NCI-H1694 (cell line): ENCODE measurements around the gene MAGEA3.
A peak's percentile ranks its signal among the peaks of the same experiment; 100 is the strongest.
"Not testable (repeated sequence)": the region's sequence is repeated elsewhere in the genome, so short reads cannot be mapped to it uniquely, and the experiment has no call there.

Experiments used
- DNase-seq: peaks from one replicate; lab custom pipeline; 2025; lab: John Stamatoyannopoulos, UW

Gene MAGEA3, protein sequence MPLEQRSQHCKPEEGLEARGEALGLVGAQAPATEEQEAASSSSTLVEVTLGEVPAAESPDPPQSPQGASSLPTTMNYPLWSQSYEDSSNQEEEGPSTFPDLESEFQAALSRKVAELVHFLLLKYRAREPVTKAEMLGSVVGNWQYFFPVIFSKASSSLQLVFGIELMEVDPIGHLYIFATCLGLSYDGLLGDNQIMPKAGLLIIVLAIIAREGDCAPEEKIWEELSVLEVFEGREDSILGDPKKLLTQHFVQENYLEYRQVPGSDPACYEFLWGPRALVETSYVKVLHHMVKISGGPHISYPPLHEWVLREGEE

DNA sequence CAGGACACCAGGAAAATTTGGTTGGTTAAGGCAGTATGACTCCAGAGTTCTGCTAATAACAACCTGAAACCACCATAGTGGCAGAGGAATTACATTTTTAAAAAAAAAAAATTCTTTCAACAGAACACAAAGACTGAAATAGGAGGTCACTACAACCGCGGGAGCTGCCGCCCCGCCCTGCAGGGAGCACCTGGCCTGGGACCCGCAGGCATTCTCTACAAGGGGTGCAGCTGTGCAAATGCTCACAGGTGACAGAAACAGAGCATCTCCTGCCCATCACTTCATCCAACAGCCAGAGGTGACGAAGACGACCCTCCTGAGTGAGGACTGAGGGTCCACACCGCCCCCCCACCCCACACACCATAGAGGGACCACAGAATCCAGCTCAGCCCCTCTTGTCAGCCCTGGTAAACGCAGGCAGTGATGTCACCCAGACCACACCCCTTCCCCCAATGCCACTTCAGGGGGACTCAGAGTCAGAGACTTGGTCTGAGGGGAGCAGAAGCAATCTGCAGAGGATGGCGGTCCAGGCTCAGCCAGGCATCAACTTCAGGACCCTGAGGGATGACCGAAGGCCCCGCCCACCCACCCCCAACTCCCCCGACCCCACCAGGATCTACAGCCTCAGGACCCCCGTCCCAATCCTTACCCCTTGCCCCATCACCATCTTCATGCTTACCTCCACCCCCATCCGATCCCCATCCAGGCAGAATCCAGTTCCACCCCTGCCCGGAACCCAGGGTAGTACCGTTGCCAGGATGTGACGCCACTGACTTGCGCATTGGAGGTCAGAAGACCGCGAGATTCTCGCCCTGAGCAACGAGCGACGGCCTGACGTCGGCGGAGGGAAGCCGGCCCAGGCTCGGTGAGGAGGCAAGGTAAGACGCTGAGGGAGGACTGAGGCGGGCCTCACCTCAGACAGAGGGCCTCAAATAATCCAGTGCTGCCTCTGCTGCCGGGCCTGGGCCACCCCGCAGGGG, at the start of gene MAGEA3:
Gene MAGEA3 (plus strand): TSS at position 843 of the 980 bp plus-strand sequence. CDS start 2,039 bp downstream, outside the sequence.
- not testable (repeated sequence) for DNase-seq

DNA sequence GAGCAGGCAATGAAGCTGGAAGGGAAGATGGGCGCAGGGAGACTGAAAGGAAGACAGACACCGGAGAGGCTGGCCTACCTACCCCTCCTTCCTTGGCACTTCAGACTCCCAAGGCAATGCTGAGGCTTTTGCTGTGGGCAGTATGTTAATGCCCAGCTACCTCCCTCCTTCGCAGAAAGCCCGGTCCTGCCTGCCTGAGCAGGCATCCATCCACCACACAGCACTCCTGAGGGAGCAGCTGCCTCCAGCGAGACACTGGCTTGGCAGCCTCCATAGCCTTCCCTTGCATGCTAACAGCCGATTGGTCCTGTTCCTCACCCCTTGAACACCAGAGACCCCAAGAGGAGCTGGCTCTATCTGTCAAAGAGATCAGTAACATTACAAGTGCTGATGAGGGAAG, 46.5 kb upstream of the MAGEA3 start:
- no peak for DNase-seq

DNA sequence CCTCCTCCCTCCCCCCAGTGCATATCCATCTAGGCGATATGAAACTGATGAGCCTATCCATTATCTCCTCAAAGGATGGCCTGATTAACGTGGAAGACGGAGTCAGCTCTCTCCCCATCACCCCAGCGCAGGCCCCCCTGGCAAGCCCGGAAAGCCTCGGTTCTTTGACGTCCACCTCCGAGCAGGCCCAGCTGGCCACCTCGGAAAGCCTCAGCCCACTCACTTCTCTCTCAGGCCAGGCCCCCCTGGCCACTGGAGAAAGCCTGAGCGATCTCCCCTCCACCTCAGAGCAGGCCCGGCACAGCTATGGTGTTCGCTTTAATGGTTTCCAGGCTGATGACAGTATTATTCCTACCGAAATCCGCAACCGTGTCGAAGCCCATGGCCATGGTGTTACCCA, 46.1 kb upstream of the MAGEA3 start:
- DNase-seq: no peak

DNA sequence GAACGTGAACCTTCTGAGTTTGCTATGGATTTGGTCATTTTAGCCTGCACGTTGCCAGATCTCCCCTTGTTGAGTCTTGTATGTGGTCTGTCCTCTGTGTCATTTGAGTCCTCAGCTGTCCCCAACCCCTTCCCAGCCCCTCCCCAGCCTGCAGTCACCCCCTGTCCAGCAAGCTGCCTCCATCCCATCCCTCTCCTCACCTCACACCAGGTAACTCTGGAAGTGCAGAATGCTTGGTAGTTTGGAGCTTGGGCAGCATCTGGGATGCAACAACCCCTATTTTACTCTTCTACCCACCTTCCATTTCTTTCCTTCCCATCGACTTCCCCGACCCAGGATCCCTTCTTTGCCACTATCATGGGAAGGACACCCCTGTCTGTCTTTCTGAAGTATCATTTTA, 42.5 kb upstream of the MAGEA3 start:
- DNase-seq: no peak

DNA sequence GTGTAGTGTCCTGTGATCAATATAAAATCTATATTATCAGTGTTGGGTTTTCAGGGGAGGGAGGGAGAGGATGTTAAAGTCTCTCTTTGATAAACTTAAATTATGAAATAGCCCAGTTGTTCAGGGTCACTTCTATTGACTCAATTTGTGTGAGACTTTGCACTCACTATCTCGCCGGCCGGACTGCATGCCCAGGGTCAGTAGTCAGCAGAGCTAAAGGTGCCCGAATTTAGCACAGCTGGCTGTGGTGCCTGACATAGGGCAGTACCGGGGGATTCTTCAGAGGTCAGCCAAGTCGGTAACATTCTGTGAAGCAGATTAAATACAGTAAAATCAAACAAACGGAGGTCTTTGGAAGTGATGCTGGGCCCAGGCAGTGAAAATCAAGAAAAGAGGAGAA, 41.7 kb upstream of the MAGEA3 start:
- DNase-seq: no peak

DNA sequence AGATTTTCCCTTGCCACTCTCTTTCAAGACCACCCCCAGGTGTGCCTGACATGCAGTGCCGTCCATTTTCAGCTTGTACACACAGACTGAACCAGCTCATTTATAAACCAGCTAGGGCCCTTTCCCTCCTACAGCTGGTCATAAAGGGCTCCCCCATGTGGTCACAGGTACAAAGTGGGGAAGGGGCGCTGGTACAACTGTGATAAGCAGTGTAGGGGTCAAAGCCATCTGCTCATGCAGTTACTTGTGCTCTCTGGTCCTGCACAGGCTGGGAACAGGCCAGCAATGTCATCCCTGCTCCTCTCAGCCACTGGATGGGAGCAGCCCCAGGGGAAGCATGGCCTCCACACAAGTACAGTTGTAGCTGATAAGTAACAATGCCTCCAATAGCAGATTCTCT, 40.3 kb upstream of the MAGEA3 start:
- DNase-seq: no peak

DNA sequence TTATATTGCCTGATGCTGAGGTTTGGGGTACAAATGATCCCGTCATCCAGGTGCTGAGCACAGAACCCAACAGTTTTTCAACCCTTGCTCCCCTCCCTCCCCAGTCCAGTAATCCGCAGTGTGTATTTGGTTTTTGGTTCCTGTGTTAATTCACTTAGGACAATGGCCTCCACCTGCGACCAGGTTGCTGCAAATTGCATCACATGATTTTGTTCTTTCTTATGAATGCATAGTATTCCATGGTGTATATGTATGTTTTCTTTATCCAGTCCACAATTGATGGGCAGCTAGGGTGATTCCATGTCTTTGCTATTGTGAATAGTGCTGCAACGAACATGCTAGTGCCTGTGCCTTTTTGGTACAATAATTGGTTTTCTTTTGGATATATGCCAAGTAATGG, 35.5 kb upstream of the MAGEA3 start:
- no peak for DNase-seq

DNA sequence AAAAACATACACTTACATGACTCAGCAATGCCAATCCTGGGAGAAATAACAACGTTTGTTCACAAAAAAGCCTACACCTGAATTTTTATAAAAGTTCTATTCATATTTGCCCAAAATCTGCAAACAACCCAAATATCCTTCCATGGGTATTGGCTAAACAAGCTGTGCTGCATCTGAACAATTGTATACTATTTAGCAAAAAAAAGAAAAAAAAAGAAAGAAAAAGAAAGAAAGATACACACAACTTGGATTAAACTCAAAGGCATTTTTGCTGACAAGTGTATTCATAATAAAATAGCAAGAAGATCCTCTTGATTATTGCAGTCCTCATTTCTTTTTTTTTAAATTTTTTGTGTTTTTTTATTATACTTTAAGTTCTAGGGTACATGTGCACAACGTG, 24.5 kb upstream of the MAGEA3 start:
- DNase-seq: no peak

DNA sequence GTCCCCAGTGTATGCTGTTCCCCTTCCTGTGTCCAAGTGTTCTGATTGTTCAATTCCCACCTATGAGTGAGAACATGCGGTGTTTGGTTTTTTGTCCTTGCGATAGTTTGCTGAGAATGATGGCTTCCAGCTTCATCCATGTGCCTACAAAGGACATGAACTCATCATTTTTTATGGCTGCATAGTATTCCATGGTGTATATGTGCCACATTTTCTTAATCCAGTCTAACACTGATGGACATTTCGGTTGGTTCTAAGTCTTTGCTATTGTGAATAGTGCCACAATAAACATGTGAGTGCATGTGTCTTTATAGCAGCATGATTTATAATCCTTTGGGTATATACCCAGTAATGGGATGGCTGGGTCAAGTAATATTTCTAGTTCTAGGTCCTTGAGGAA, 23.9 kb upstream of the MAGEA3 start:
- not testable (repeated sequence) for DNase-seq

DNA sequence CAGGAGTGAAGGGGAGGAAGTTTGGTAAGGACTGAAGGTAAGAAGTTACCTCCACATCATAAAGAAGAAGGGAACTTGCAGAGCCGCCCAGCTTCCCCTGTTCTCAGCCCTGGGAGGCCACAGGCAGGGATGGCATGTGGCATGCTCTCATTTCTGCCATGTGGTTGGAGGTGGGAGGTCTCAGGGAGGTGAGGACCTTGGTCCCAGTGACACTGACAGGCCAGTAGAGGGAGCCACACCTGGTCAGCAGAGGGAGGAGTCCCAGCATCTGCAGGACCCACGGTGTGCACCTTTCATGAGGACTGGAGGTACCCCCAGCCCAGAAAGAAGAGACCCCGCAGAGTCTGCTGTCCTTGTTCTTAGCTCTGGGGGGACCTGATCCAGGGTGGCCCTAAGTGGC, 17.6 kb upstream of the MAGEA3 start:
- DNase-seq: not testable (repeated sequence)

DNA sequence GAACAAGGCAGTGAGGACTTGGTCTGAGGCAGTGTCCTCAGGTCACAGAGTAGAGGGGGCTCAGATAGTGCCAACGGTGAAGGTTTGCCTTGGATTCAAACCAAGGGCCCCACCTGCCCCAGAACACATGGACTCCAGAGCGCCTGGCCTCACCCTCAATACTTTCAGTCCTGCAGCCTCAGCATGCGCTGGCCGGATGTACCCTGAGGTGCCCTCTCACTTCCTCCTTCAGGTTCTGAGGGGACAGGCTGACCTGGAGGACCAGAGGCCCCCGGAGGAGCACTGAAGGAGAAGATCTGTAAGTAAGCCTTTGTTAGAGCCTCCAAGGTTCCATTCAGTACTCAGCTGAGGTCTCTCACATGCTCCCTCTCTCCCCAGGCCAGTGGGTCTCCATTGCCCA, 1.8 kb downstream of the MAGEA3 start:
- DNase-seq: not testable (repeated sequence)

DNA sequence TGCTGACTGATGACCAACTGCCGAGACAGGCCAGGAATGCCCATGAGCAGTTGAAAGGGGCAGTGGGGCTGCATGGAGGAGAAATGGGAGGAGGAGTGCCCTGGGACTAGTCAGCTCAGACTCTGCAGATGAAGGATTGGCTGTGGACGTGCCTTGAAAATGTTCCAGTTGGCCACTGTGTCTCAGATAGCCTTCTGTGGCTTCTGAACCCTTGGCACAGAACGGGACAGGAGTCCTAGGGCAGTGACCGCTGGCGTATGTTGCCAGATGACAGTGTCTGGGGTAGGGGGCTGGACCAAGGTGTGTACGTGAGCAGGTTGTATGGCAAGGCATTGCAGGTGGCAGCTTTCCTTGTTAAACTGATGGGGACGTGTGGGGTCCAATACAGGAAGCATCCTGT, 7.9 kb downstream of the MAGEA3 start:
- not testable (repeated sequence) for DNase-seq

DNA sequence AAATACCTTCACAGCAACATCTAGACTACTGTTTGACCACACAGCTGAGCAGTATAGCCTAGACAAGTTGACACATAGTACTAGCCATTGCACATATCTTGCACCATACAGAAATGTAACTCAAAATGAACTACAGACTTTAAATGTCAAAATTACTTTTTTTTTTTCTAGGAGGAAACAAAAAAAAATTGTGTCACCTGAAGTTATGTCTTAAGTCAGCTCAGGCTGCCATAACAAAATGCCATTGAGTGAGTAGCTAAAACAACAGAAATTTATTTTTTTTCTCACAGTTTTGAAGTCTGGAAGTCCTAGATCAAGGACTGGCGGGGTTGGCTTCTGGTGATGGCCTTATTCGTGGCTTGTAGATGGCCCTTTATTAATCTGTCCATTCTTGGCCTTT, 10.6 kb downstream of the MAGEA3 start, which contains the start of gene CSAG2:
Gene CSAG2 (minus strand): TSS at position 101 of the 400 bp plus-strand sequence. CDS start 161 bp downstream, outside the sequence.
- not testable (repeated sequence) for DNase-seq

DNA sequence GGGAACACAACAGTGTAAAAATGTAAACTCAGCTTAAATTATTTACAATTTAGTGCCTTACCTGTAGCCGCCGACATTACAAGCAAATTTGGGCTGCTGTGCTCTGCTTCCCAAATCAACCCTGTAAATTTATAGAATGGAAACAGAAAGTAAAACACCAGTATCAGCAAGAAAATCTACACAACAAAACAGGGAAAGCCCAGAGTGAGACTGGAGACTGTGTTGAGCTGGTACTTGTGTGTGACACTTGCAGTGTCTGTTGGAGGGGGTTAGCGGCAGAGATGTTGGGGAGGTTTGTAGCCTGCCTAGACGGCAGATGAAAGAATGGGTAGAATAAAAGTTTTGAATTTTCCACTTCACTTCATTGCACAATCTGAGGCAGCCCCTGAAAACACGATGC, 14.6 kb downstream of the MAGEA3 start:
- not testable (repeated sequence) for DNase-seq

DNA sequence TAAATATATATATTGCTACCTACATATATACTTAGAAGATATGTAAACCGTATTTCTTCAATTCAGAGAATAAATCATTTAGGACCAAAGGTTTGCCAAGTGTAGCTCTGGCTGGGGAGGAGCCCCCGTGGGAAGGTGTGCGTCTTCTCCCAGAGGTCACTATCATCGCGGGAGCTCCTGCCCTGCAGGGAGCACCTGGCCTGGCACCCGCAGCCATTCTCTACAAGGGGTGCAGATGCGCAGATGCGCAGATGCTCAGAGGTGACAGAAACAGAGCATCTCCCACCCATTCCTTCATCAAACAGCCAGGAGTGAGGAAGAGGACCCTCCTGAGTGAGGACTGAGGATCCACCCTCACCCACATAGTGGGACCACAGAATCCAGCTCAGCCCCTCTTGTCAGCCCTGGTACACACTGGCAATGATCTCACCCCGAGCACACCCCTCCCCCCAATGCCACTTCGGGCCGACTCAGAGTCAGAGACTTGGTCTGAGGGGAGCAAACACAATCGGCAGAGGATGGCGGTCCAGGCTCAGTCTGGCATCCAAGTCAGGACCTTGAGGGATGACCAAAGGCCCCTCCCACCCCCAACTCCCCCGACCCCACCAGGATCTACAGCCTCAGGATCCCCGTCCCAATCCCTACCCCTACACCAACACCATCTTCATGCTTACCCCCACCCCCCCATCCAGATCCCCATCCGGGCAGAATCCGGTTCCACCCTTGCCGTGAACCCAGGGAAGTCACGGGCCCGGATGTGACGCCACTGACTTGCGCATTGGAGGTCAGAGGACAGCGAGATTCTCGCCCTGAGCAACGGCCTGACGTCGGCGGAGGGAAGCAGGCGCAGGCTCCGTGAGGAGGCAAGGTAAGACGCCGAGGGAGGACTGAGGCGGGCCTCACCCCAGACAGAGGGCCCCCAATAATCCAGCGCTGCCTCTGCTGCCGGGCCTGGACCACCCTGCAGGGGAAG, 15.5 kb downstream of the MAGEA3 start, which contains the start of gene MAGEA2B:
Gene MAGEA2B (plus strand): TSS at position 814 of the 973 bp plus-strand sequence. CDS start 2,479 bp downstream, outside the sequence.
- not testable (repeated sequence) for DNase-seq

DNA sequence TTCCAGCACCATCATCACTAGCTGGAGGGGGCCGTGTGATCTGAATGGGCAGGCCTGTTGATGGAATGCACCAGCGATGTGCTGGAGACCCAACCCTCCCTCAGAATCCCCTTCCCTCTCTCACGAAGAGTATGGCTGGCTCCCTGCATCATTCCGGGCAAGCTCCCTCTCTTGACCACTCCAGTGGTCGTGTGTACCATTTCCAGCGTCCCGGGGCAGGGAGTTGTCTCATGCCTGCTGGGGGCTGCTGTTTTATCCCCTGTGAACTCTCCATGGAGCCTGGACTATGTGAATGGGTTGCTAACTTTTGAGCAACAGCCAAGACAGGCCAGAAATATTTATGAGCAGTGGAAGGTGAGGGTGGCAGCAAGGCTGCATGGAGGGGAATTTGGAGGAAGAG, 26.8 kb downstream of the MAGEA3 start:
- DNase-seq: no peak

DNA sequence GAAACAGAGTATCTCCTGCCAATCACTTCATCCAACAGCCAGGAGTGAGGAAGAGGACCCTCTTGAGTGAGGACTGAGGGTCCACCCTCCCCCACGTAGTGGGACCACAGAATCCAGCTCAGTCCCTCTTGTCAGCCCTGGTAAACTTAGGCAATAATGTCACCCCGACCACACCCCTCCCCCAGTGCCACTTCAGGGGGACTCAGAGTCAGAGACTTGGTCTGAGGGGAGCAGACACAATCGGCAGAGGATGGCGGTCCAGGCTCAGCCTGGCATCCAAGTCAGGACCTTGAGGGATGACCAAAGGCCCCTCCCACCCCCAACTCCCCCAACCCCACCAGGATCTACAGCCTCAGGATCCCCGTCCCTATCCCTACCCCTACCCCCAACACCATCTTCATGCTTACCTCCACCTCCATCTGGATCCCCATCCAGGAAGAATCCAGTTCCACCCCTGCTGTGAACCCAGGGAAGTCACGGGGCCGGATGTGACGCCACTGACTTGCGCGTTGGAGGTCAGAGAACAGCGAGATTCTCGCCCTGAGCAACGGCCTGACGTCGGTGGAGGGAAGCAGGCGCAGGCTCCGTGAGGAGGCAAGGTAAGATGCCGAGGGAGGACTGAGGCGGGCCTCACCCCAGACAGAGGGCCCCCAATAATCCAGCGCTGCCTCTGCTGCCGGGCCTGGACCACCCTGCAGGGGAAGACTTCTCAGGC, 34.8 kb downstream of the MAGEA3 start, which contains the start of the genes CSAG1 and MAGEA12:
Gene CSAG1 (minus strand): TSS at position 461 of the 715 bp plus-strand sequence. CDS start 1,261 bp downstream, outside the sequence.
Gene MAGEA12 (plus strand): TSS at position 497 of the 715 bp plus-strand sequence. CDS start 2,405 bp downstream, outside the sequence.
- peak; percentile 75 for DNase-seq

DNA sequence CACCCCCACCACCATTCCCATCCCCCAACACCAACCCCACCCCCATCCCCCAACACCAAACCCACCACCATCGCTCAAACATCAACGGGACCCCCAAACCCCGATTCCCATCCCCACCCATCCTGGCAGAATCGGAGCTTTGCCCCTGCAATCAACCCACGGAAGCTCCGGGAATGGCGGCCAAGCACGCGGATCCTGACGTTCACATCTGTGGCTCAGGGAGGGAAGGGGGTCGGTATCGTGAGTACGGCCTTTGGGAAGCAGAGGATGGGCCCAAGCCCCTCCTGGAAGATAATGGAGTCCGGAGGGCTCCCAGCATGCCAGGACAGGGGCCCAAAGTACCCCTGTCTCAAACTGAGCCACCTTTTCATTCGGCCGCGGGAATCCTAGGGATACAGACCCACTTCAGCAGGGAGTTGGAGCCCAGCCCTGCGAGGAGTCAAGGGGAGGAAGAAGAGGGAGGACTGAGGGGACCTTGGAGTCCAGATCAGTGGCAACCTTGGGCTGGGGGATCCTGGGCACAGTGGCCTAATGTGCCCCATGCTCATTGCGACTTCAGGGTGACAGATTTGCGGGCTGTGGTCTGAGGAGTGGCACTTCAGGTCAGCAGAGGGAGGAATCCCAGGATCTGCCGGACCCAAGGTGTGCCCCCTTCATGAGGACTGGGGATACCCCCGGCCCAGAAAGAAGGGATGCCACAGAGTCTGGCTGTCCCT, 35.7 kb downstream of the MAGEA3 start:
- DNase-seq: not testable (repeated sequence)

DNA sequence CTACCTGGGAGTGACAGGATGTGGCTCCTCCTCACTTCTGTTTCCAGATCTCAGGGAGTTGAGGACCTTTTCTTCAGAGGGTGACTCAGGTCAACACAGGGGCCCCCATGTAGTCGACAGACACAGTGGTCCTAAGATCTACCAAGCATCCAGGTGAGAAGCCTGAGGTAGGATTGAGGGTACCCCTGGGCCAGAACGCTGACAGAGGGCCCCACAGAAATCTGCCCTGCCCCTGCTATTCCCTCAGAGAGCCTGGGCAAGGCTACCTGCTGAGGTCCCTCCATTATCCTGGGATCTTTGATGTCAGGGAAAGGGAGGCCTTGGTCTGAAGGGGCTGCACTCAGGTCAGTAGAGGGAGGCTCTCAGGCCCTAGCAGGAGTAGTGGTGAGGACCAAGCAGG, 36.5 kb downstream of the MAGEA3 start:
- no peak for DNase-seq
